SK-N-SH (cell line): ENCODE measurements around the gene CCN6.

Experiments
- CTCF ChIP-seq: fragments of 200-600 bp; sonication (generic); IDR thresholded peaks from 2 replicates; pipeline ENCODE4 v1.6.1; 2017; ENCODE audit warnings: antibody characterized with exemption, mild to moderate bottlenecking, moderate library complexity
- FOXJ3 ChIP-seq: sonication (generic); formaldehyde crosslinking; IDR thresholded peaks from 2 replicates; pipeline ENCODE4 v1.5.1; 2020; ENCODE audit warnings: mild to moderate bottlenecking, missing genetic modification reagents
- FOXM1 ChIP-seq: IDR thresholded peaks from 2 replicates; pipeline ENCODE4 v1.4.0; 2012; ENCODE audit warnings: low read depth, mild to moderate bottlenecking
- GABPA ChIP-seq: IDR thresholded peaks from 2 replicates; pipeline ENCODE4 v1.4.0; 2012; ENCODE audit warnings: low read depth, mild to moderate bottlenecking
- GATA2 ChIP-seq: sonication (generic); formaldehyde crosslinking; IDR thresholded peaks from 2 replicates; pipeline ENCODE4 v1.5.0; 2020; ENCODE audit warnings: mild to moderate bottlenecking, missing genetic modification reagents
- JUND ChIP-seq: IDR thresholded peaks from 2 replicates; pipeline ENCODE4 v1.4.0; 2012
- MAX ChIP-seq: IDR thresholded peaks from 2 replicates; pipeline ENCODE4 v1.4.0; 2012; ENCODE audit warnings: low read depth
- NFIC ChIP-seq: IDR thresholded peaks from 2 replicates; pipeline ENCODE4 v1.4.0; 2012; ENCODE audit warnings: borderline replicate concordance
- RCOR1 ChIP-seq: fragments of 150-350 bp; IDR thresholded peaks from 2 replicates; pipeline ENCODE4 v1.6.1; 2017; ENCODE audit warnings: antibody characterized with exemption, low read length
- REST ChIP-seq: IDR thresholded peaks from 2 replicates; pipeline ENCODE4 v1.6.1; 2012; ENCODE audit warnings: mild to moderate bottlenecking, low read depth, low read length, moderate library complexity
- TCF12 ChIP-seq: IDR thresholded peaks from 2 replicates; pipeline ENCODE4 v1.4.0; 2012
- YY1 ChIP-seq: IDR thresholded peaks from 2 replicates; pipeline ENCODE4 v1.4.0; 2012; ENCODE audit warnings: low read depth, mild to moderate bottlenecking
- ZBTB33 ChIP-seq: IDR thresholded peaks from 2 replicates; pipeline ENCODE4 v1.4.0; 2012; ENCODE audit warnings: low read depth, borderline replicate concordance

- TF ChIP-seq MAX, result no peak
- 0 out of 2 replicates have a peak, but pooled peaks have one; percentile 8 for TF ChIP-seq CTCF
- no peak for TF ChIP-seq FOXJ3 (CRISPR knock-in tag)
- no peak for TF ChIP-seq GABPA
- no peak for TF ChIP-seq YY1
- no peak for TF ChIP-seq NFIC
- no peak for TF ChIP-seq JUND
- TF ChIP-seq RCOR1, result no peak
- TF ChIP-seq ZBTB33, result no peak
- TF ChIP-seq REST, result no peak
- TF ChIP-seq FOXM1, result no peak
- TF ChIP-seq GATA2 (CRISPR knock-in tag), result no peak
- TF ChIP-seq TCF12, result no peak
Measured at GRCh38 chr6:112116221-112116620, 62.3 kb downstream of the CCN6 start.
